Stimulated activated CD4-positive, alpha-beta T cell treated with anti-CD3 and anti-CD28 coated beads, Interleukin-4, amount 100 ng/mL, for 48 hours (primary cell): Measurements from ENCODE around the gene PNPT1.
"Not testable (repeated sequence)": the region's sequence is repeated elsewhere in the genome, so short reads cannot be mapped to it uniquely, and the experiment has no call there.

Source experiments
- DNase-seq, 2 donors: peaks; one replicate each; pipeline ENCODE4 v3.0.0-alpha.2; 2020; ENCODE audit warnings: low read depth in 2 of 2

The PNPT1 gene

GRCh38 chr2:55598056-55598795, 95.4 kb downstream of the PNPT1 start:
- no peak for DNase-seq

GRCh38 chr2:55596795-55597194, 96.8 kb downstream of the PNPT1 start:
- not testable (repeated sequence) for DNase-seq

- DNase-seq, result no peak
Observed at GRCh38 chr2:55595536-55595935, 98.1 kb downstream of the PNPT1 start.

GRCh38 chr2:55592130-55592529, 101.5 kb downstream of the PNPT1 start:
- no peak for DNase-seq

GRCh38 chr2:55590810-55591440, 102.7 kb downstream of the PNPT1 start:
- DNase-seq, result no peak

- DNase-seq, result no peak
Observed at GRCh38 chr2:55585451-55586080, 108.1 kb downstream of the PNPT1 start.
